IMR-90 (cell line): ENCODE measurements around the gene WSB2. TPM values are rescaled to one million over a fixed set of nuclear protein-coding genes. Genes with fewer than 3 reads are reported as not detected.

Source experiments
- ATAC-seq: fragments of 200-7000 bp; cut with Tn5 transposase; 2 replicates; pipeline ENCODE4 v1.9.1; 2020; ENCODE audit warnings: low read depth, mild to moderate bottlenecking, moderate library complexity
- BruUV-seq: library from RNA; stranded (reverse); fragments of 400-500 nt; replicated peaks from 2 replicates; lab custom pipeline; 2021; lab: Mats Ljungman, UMichigan
- CTCF ChIA-PET: fragments of 300-600 bp; formaldehyde crosslinking; extraction: SDS; loops from one replicate; lab custom pipeline; 2021; ENCODE audit warnings: antibody characterized with exemption; lab: Yijun Ruan, JAX
- POLR2A ChIA-PET: fragments of 300-600 bp; sonication (Branson Sonifier 250); formaldehyde crosslinking; loops from one replicate; lab custom pipeline; 2022; ENCODE audit warnings: antibody characterized with exemption; ENCODE audit not compliant: unreplicated experiment; lab: Charles Lee
- DNase-seq: peaks from one replicate; pipeline ENCODE4 v3.0.0; 2013
- H2AFZ ChIP-seq: replicated peaks from 2 replicates; pipeline ENCODE3; 2013; ENCODE audit warnings: low read length, mild to moderate bottlenecking; ENCODE audit not compliant: poor library complexity
- H2AK5ac ChIP-seq: 2 replicates; pipeline ENCODE4 v1.6.1; 2013; ENCODE audit warnings: low read depth, low read length, inconsistent platforms
- H2AK9ac ChIP-seq: replicated peaks from 2 replicates; pipeline ENCODE3; 2013; ENCODE audit warnings: mild to moderate bottlenecking, low read depth, low read length, moderate library complexity; ENCODE audit not compliant: poor library complexity
- H2BK120ac ChIP-seq: 2 replicates; pipeline ENCODE4 v1.6.1; 2013; ENCODE audit warnings: low read depth, low read length, inconsistent platforms
- H2BK15ac ChIP-seq: 3 replicates; pipeline ENCODE4 v1.6.1; 2013; ENCODE audit warnings: low read depth, low read length, inconsistent platforms
- H2BK20ac ChIP-seq: 2 replicates; pipeline ENCODE4 v1.6.1; 2013; ENCODE audit warnings: low read depth, mild to moderate bottlenecking, inconsistent platforms, low read length, moderate library complexity
- H2BK5ac ChIP-seq: 2 replicates; pipeline ENCODE4 v1.6.1; 2013; ENCODE audit warnings: mild to moderate bottlenecking, low read depth, low read length, inconsistent platforms; ENCODE audit not compliant: poor library complexity, severe bottlenecking
- H3K14ac ChIP-seq: replicated peaks from 2 replicates; pipeline ENCODE4 v1.6.1; 2013; ENCODE audit warnings: low read depth, low read length, inconsistent platforms
- H3K18ac ChIP-seq: 2 replicates; pipeline ENCODE4 v1.6.1; 2013; ENCODE audit warnings: low read depth, low read length, control low read depth
- H3K23ac ChIP-seq: 2 replicates; pipeline ENCODE4 v1.6.1; 2013; ENCODE audit warnings: low read depth, low read length, inconsistent platforms
- H3K27ac ChIP-seq: 2 replicates; pipeline ENCODE4 v1.5.1; 2013; ENCODE audit warnings: mild to moderate bottlenecking, control low read depth, low read length; ENCODE audit not compliant: insufficient read depth
- H3K27me3 ChIP-seq: 2 replicates; pipeline ENCODE4 v1.6.1; 2013; ENCODE audit warnings: low read length; ENCODE audit not compliant: control insufficient read depth, insufficient read depth
- H3K36me3 ChIP-seq: 2 replicates; pipeline ENCODE4 v1.6.1; 2013; ENCODE audit warnings: low read length, mixed read lengths; ENCODE audit not compliant: control insufficient read depth, insufficient read depth
- H3K4ac ChIP-seq: 2 replicates; pipeline ENCODE4 v1.6.1; 2013; ENCODE audit warnings: low read depth, low read length, inconsistent platforms
- H3K4me1 ChIP-seq: 2 replicates; pipeline ENCODE4 v1.6.1; 2013; ENCODE audit warnings: low read length, mixed read lengths; ENCODE audit not compliant: control insufficient read depth, insufficient read depth
- H3K4me2 ChIP-seq: 2 replicates; pipeline ENCODE4 v1.6.1; 2013; ENCODE audit warnings: low read depth, mild to moderate bottlenecking, control low read depth, low read length, moderate library complexity
- H3K4me3 ChIP-seq: 2 replicates; pipeline ENCODE4 v1.5.1; 2013; ENCODE audit warnings: low read depth, mild to moderate bottlenecking, control low read depth, low read length, moderate library complexity; ENCODE audit not compliant: insufficient read depth
- H3K56ac ChIP-seq: 2 replicates; pipeline ENCODE4 v1.6.1; 2013; ENCODE audit warnings: low read length, inconsistent platforms; ENCODE audit not compliant: insufficient read depth; ENCODE audit errors: extremely low read depth
- H3K79me1 ChIP-seq, 2 experiments: 2 replicates each; pipeline ENCODE4 v1.6.1; 2013; ENCODE audit warnings: low read length in 2 of 2, inconsistent platforms in 1 of 2, low read depth in 1 of 2
- H3K9ac ChIP-seq: 2 replicates; pipeline ENCODE4 v1.6.1; 2013; ENCODE audit warnings: low read depth, low read length, control low read depth
- H3K9me1 ChIP-seq: 2 replicates; pipeline ENCODE4 v1.6.1; 2013; ENCODE audit warnings: low read length, inconsistent platforms; ENCODE audit not compliant: insufficient read depth
- H3K9me3 ChIP-seq: 2 replicates; pipeline ENCODE4 v1.6.1; 2013; ENCODE audit warnings: low read length; ENCODE audit not compliant: control insufficient read depth, insufficient read depth
- H4K20me1 ChIP-seq: 2 replicates; pipeline ENCODE4 v1.6.1; 2013; ENCODE audit warnings: low read length, inconsistent platforms; ENCODE audit not compliant: insufficient read depth
- H4K5ac ChIP-seq: 2 replicates; pipeline ENCODE4 v1.6.1; 2013; ENCODE audit warnings: mild to moderate bottlenecking, low read depth, low read length, control low read depth
- H4K8ac ChIP-seq, 2 experiments: 2 replicates each; pipeline ENCODE4 v1.6.1; 2013; ENCODE audit warnings: low read depth in 2 of 2, low read length in 2 of 2, control low read depth in 1 of 2, inconsistent platforms in 1 of 2
- H4K91ac ChIP-seq: 2 replicates; pipeline ENCODE4 v1.6.1; 2013; ENCODE audit warnings: low read depth, low read length, inconsistent platforms; ENCODE audit not compliant: insufficient read depth
- CHD1 ChIP-seq: IDR thresholded peaks from 2 replicates; pipeline ENCODE4 v1.6.1; 2012; ENCODE audit warnings: low read depth, low read length, improper control_type of control experiment
- CTCF ChIP-seq: conservative IDR thresholded peaks from 2 replicates; pipeline ENCODE4 v1.5.1; 2012; ENCODE audit warnings: mild to moderate bottlenecking, low read depth, low read length, improper control_type of control experiment
- FOS ChIP-seq: fragments of 150-350 bp; IDR thresholded peaks from 2 replicates; pipeline ENCODE4 v1.6.1; 2016; ENCODE audit warnings: low read depth, low read length
- MAFK ChIP-seq: IDR thresholded peaks from 2 replicates; pipeline ENCODE4 v1.6.1; 2012; ENCODE audit warnings: low read depth, low read length, improper control_type of control experiment
- MAZ ChIP-seq: IDR thresholded peaks from 2 replicates; pipeline ENCODE4 v1.6.1; 2012; ENCODE audit warnings: low read depth, mild to moderate bottlenecking, low read length, improper control_type of control experiment, moderate library complexity, borderline replicate concordance
- MXI1 ChIP-seq: IDR thresholded peaks from 2 replicates; pipeline ENCODE4 v1.6.1; 2012; ENCODE audit warnings: low read depth, mild to moderate bottlenecking, low read length, moderate library complexity, borderline replicate concordance
- POLR2A ChIP-seq: IDR thresholded peaks from 2 replicates; pipeline ENCODE4 v1.6.1; 2012; ENCODE audit warnings: mild to moderate bottlenecking, low read depth, low read length
- RAD21 ChIP-seq: IDR thresholded peaks from 2 replicates; pipeline ENCODE4 v1.6.1; 2012; ENCODE audit warnings: low read length, improper control_type of control experiment
- RCOR1 ChIP-seq: IDR thresholded peaks from 2 replicates; pipeline ENCODE4 v1.6.1; 2012; ENCODE audit warnings: mild to moderate bottlenecking, low read length, improper control_type of control experiment; ENCODE audit not compliant: insufficient replicate concordance
- RFX5 ChIP-seq: IDR thresholded peaks from 2 replicates; pipeline ENCODE4 v1.8.0; 2012; ENCODE audit warnings: low read depth, mild to moderate bottlenecking, low read length, moderate library complexity
- WGBS, 2 experiments: methylation state at CpG; one replicate each; pipeline versions ENCODE4 v1.1.5 to v1.1.7; 2013; ENCODE audit warnings: missing lambda C conversion rate in 2 of 2; ENCODE audit not compliant: insufficient read length in 1 of 2; ENCODE audit errors: extremely low coverage in 2 of 2; 5-methylcytosine and 5-hydroxymethylcytosine counted together
- dilution Hi-C: fragments of 300-500 bp; cut with HindIII; formaldehyde crosslinking; loops from one replicate; pipeline ENCODE4 v1.14.3; 2018; ENCODE audit warnings: low sequenced_read_pairs; ENCODE audit not compliant: unreplicated experiment
- in situ Hi-C: fragments of 300-500 bp; cut with MboI; formaldehyde crosslinking; loops from 3 replicates; pipeline ENCODE4 v1.14.3; 2019; ENCODE audit warnings: low sequenced_read_pairs, inconsistent platforms, mixed read lengths
- intact Hi-C: fragments of 100-400 bp; cut with micrococcal nuclease; formaldehyde crosslinking; loops from 2 replicates; pipeline ENCODE4 v1.10.0; 2022
- polyA plus RNA-seq, 3 experiments: library from polyadenylated mRNA; depleted of rRNA; stranded (reverse); fragments of >200 nt; gene quantifications; 2 replicates each; pipeline ENCODE4 v1.2.3, GENCODE V29; 2012; ENCODE audit warnings: low replicate concordance in 1 of 3
- total RNA-seq: library from RNA; depleted of rRNA; stranded (reverse); fragments of >200 nt; gene quantifications from 2 replicates; pipeline ENCODE4 v1.2.3, GENCODE V29; 2012

Gene WSB2
- total and polyA plus RNA-seq, 2 of the 4 experiments (the other 2 are of a cell fraction): 92.8 to 180 TPM

- H4K20me1 ChIP-seq: peaks cover 14% of the 10 kb centered on the region; the same call in 1 of the 2 replicates
Observed at GRCh38 chr12:118036672-118037411, 24.1 kb downstream of the WSB2 start.

More at GRCh38 chr12:118036672-118037411, 24.1 kb downstream of the WSB2 start:
- in situ Hi-C loops (loop anchor here (25.0 kb wide), 1 partner anchor 350 kb away; the partner anchor contains the start of gene SUDS3), dilution Hi-C loops (no loop called here), intact Hi-C loops (no loop called here)
- Histone ChIP-seq H3K18ac (no peak overlapping the region), H2BK20ac (no peak overlapping the region), H3K36me3 (peaks cover 61% of the 10 kb centered on the region), H3K79me1 (peaks cover 16 to 27% of the 10 kb centered on the region in 2 experiments; a peak in 3 of 4 replicates), H2BK120ac (no peak overlapping the region), H3K4me1 (no peaks in the 10 kb centered on the region), H3K9me3 (no peaks in the 10 kb centered on the region), H3K27me3 (no peaks in the 10 kb centered on the region), H3K4me2 (no peak overlapping the region), H3K14ac (no peak overlapping the region), H2AFZ (no peak overlapping the region), H3K56ac (no peak overlapping the region), H3K9me1 (peaks cover 4% of the 10 kb centered on the region; the same call in 1 of the 2 replicates), H3K23ac (no peak overlapping the region), H3K4me3 (no peak overlapping the region), H4K8ac (no peak overlapping the region), H4K91ac (no peak overlapping the region), H2AK9ac (no peak overlapping the region), H2BK5ac (no peak overlapping the region), H3K9ac (no peak overlapping the region), H4K5ac (no peak overlapping the region), H2AK5ac (no peak overlapping the region), H2BK15ac (no peak overlapping the region), H3K4ac (no peak overlapping the region), H3K27ac (no peak overlapping the region)
- DNase-seq: no peak
- BruUV-seq: no TSS peak
- TF ChIP-seq RCOR1: no peak
- TF ChIP-seq MAFK: no peak
- no peak for TF ChIP-seq MAZ
- TF ChIP-seq CTCF: no peak
- TF ChIP-seq RFX5: no peak
- TF ChIP-seq MXI1: no peak
- TF ChIP-seq CHD1: no peak
- no peak for TF ChIP-seq FOS
- TF ChIP-seq POLR2A: no peak
- no peak for TF ChIP-seq RAD21
- whole genome bisulfite sequencing, 2 experiments: 100% methylated on average over 1 of the region's 11 CpGs; no CpG with 5 or more reads in 1 of the 2 experiments
- no peak for ATAC-seq
- ChIA-PET POLR2A (interaction anchor here (0.8 kb wide), 1 partner anchor 10 kb away, joined by 3 read pairs; no protein-coding TSS in a partner anchor), CTCF (no interaction called here)
